Activated CD8-positive, alpha-beta memory T cell treated with anti-CD3 and anti-CD28 coated beads, Interleukin-2, amount 10 ng/mL, durations not matched to agents 7 days and 5 days (primary cell): ENCODE results near the gene MEGF10. TPM values are rescaled to one million over a fixed set of nuclear protein-coding genes. Genes with fewer than 3 reads are reported as not detected.
"Not testable (repeated sequence)": the region's sequence is repeated elsewhere in the genome, so short reads cannot be mapped to it uniquely, and the experiment has no call there.

Source experiments
- ATAC-seq: fragments of 150-1000 bp; cut with Tn5 transposase; one replicate; pipeline ENCODE4 v1.10.0; 2021; ENCODE audit warnings: moderate library complexity
- CTCF ChIA-PET: fragments of 350-600 bp; sonication (Branson Sonifier 250); formaldehyde crosslinking; loops from one replicate; lab custom pipeline; 2021; ENCODE audit warnings: antibody characterized with exemption; lab: Charles Lee
- DNase-seq: peaks from one replicate; pipeline ENCODE4 v3.0.0-alpha.2; 2020
- H3K27ac Mint-ChIP-seq: one replicate; pipeline ENCODE4 v1.8.0; 2021; ENCODE audit warnings: mild to moderate bottlenecking, mixed read lengths
- H3K27me3 Mint-ChIP-seq: one replicate; pipeline ENCODE4 v1.8.0; 2021; ENCODE audit warnings: mixed read lengths
- H3K36me3 Mint-ChIP-seq: one replicate; pipeline ENCODE4 v1.8.0; 2021; ENCODE audit warnings: mild to moderate bottlenecking, mixed read lengths
- H3K4me1 Mint-ChIP-seq: one replicate; pipeline ENCODE4 v1.8.0; 2021; ENCODE audit warnings: mixed read lengths
- H3K4me3 Mint-ChIP-seq: one replicate; pipeline ENCODE4 v1.8.0; 2021; ENCODE audit warnings: mild to moderate bottlenecking, moderate library complexity, mixed read lengths
- H3K9me3 Mint-ChIP-seq: one replicate; pipeline ENCODE4 v1.8.0; 2022; ENCODE audit warnings: low read depth, mixed read lengths
- total RNA-seq, 2 experiments: library from RNA; stranded (reverse); gene quantifications; one replicate each; pipeline ENCODE4 v1.2.3, GENCODE V29; 2021

The MEGF10 gene
- total RNA-seq, 2 experiments from 2014 or later: not detected

- no peaks in the 10 kb centered on the region for H3K4me1 Mint-ChIP-seq
- ATAC-seq (no peak), DNase-seq (no peak)
- H3K27ac Mint-ChIP-seq: no peak overlapping the region
- CTCF ChIA-PET: no interaction called here
- H3K4me3 Mint-ChIP-seq: no peak overlapping the region
- peaks cover 73% of the 10 kb centered on the region for H3K27me3 Mint-ChIP-seq
- H3K36me3 Mint-ChIP-seq: no peaks in the 10 kb centered on the region
- H3K9me3 Mint-ChIP-seq: no peaks in the 10 kb centered on the region
These were observed 524 bp downstream of the MEGF10 start for GRCh38 chr5:127290946-127291693.

GRCh38 chr5:127292030-127292735 lies 1.6 kb downstream of the MEGF10 start:
- Mint-ChIP-seq H3K9me3 (no peaks in the 10 kb centered on the region), H3K36me3 (no peaks in the 10 kb centered on the region), H3K4me1 (no peaks in the 10 kb centered on the region), H3K27me3 (peaks cover 74% of the 10 kb centered on the region), H3K27ac (no peak overlapping the region), H3K4me3 (no peak overlapping the region)
- no peak for ATAC-seq
- CTCF ChIA-PET: interaction anchor here (0.8 kb wide), 1 partner anchor 17 kb away, joined by 3 read pairs; no protein-coding TSS in a partner anchor
- DNase-seq: no peak

- DNase-seq: no peak
- Mint-ChIP-seq H3K4me3 (no peak overlapping the region), H3K27ac (no peak overlapping the region), H3K9me3 (no peaks in the 10 kb centered on the region), H3K27me3 (peaks cover 71% of the 10 kb centered on the region), H3K36me3 (no peaks in the 10 kb centered on the region), H3K4me1 (no peaks in the 10 kb centered on the region)
- no peak for ATAC-seq
- CTCF ChIA-PET: no interaction called here
These were observed 2.8 kb downstream of the MEGF10 start for GRCh38 chr5:127293373-127293772.

GRCh38 chr5:127294829-127295228 lies 4.2 kb downstream of the MEGF10 start:
- H3K27ac Mint-ChIP-seq: no peak overlapping the region
- H3K4me3 Mint-ChIP-seq: no peak overlapping the region
- DNase-seq (no peak), ATAC-seq (no peak)
- no peaks in the 10 kb centered on the region for H3K4me1 Mint-ChIP-seq
- no peaks in the 10 kb centered on the region for H3K9me3 Mint-ChIP-seq
- CTCF ChIA-PET: interaction anchor here (1.6 kb wide), 1 partner anchor 20 kb away, joined by 3 read pairs; no protein-coding TSS in a partner anchor
- peaks cover 64% of the 10 kb centered on the region for H3K27me3 Mint-ChIP-seq
- H3K36me3 Mint-ChIP-seq: no peaks in the 10 kb centered on the region

GRCh38 chr5:127295454-127295853 lies 4.9 kb downstream of the MEGF10 start:
- ATAC-seq (no peak), DNase-seq (no peak)
- Mint-ChIP-seq H3K9me3 (no peaks in the 10 kb centered on the region), H3K27ac (no peak overlapping the region), H3K27me3 (peaks cover 62% of the 10 kb centered on the region), H3K4me1 (no peaks in the 10 kb centered on the region), H3K36me3 (no peaks in the 10 kb centered on the region), H3K4me3 (no peak overlapping the region)
- CTCF ChIA-PET: interaction anchor here (1.6 kb wide), 1 partner anchor 19 kb away, joined by 3 read pairs; no protein-coding TSS in a partner anchor

- CTCF ChIA-PET: no interaction called here
- Mint-ChIP-seq H3K27me3 (peaks cover 61% of the 10 kb centered on the region), H3K36me3 (no peaks in the 10 kb centered on the region), H3K4me3 (no peak overlapping the region), H3K27ac (no peak overlapping the region), H3K4me1 (no peaks in the 10 kb centered on the region), H3K9me3 (no peaks in the 10 kb centered on the region)
- ATAC-seq: no peak
- DNase-seq: no peak
These were observed 5.7 kb downstream of the MEGF10 start for GRCh38 chr5:127296321-127296720.

GRCh38 chr5:127296894-127297293 lies 6.3 kb downstream of the MEGF10 start:
- peaks cover 56% of the 10 kb centered on the region for H3K27me3 Mint-ChIP-seq
- H3K4me3 Mint-ChIP-seq, ATAC-seq, H3K9me3 Mint-ChIP-seq, DNase-seq, CTCF ChIA-PET, H3K4me1 Mint-ChIP-seq, H3K27ac Mint-ChIP-seq, H3K36me3 Mint-ChIP-seq: not testable (repeated sequence)

- ATAC-seq: no peak
- H3K36me3 Mint-ChIP-seq: no peaks in the 10 kb centered on the region
- peaks cover 54% of the 10 kb centered on the region for H3K27me3 Mint-ChIP-seq
- no peaks in the 10 kb centered on the region for H3K4me1 Mint-ChIP-seq
- no peak overlapping the region for H3K4me3 Mint-ChIP-seq
- H3K9me3 Mint-ChIP-seq: no peaks in the 10 kb centered on the region
- CTCF ChIA-PET: no interaction called here
- DNase-seq: no peak
- H3K27ac Mint-ChIP-seq: no peak overlapping the region
These were observed 6.9 kb downstream of the MEGF10 start for GRCh38 chr5:127297348-127298035.

GRCh38 chr5:127298036-127298429 lies 7.4 kb downstream of the MEGF10 start:
- Mint-ChIP-seq H3K27me3 (peaks cover 56% of the 10 kb centered on the region), H3K36me3 (no peaks in the 10 kb centered on the region), H3K4me3 (no peak overlapping the region), H3K4me1 (no peaks in the 10 kb centered on the region), H3K9me3 (no peaks in the 10 kb centered on the region), H3K27ac (no peak overlapping the region)
- CTCF ChIA-PET: no interaction called here
- DNase-seq (no peak), ATAC-seq (no peak)

GRCh38 chr5:127298656-127299055 lies 8.1 kb downstream of the MEGF10 start:
- Mint-ChIP-seq H3K36me3 (no peaks in the 10 kb centered on the region), H3K4me1 (no peaks in the 10 kb centered on the region), H3K27me3 (peaks cover 50% of the 10 kb centered on the region), H3K9me3 (no peaks in the 10 kb centered on the region), H3K27ac (no peak overlapping the region), H3K4me3 (no peak overlapping the region)
- ATAC-seq: no peak
- DNase-seq: no peak
- CTCF ChIA-PET: no interaction called here

GRCh38 chr5:127299678-127300077 lies 9.1 kb downstream of the MEGF10 start:
- CTCF ChIA-PET: no interaction called here
- DNase-seq: no peak

GRCh38 chr5:127302509-127302908 lies 11.9 kb downstream of the MEGF10 start:
- CTCF ChIA-PET: interaction anchor here (0.7 kb wide), 1 partner anchor 685 kb away, joined by 4 read pairs; no protein-coding TSS in a partner anchor
- Mint-ChIP-seq H3K4me3 (no peak overlapping the region), H3K9me3 (no peaks in the 10 kb centered on the region), H3K27me3 (peaks cover 31% of the 10 kb centered on the region), H3K4me1 (no peaks in the 10 kb centered on the region), H3K36me3 (no peaks in the 10 kb centered on the region), H3K27ac (no peak overlapping the region)
- ATAC-seq (no peak), DNase-seq (no peak)

More at GRCh38 chr5:127299678-127300077, 9.1 kb downstream of the MEGF10 start:
- Mint-ChIP-seq H3K27ac (no peak overlapping the region), H3K27me3 (peaks cover 43% of the 10 kb centered on the region), H3K4me1 (no peaks in the 10 kb centered on the region), H3K36me3 (no peaks in the 10 kb centered on the region), H3K9me3 (no peaks in the 10 kb centered on the region), H3K4me3 (no peak overlapping the region)
- ATAC-seq: no peak

- peaks cover 29% of the 10 kb centered on the region for H3K27me3 Mint-ChIP-seq
- ATAC-seq: no peak
- CTCF ChIA-PET: interaction anchor here (2.0 kb wide), 1 partner anchor 11 kb away, joined by 8 read pairs; no protein-coding TSS in a partner anchor
- no peak overlapping the region for H3K27ac Mint-ChIP-seq
- no peaks in the 10 kb centered on the region for H3K9me3 Mint-ChIP-seq
- no peaks in the 10 kb centered on the region for H3K4me1 Mint-ChIP-seq
- no peak overlapping the region for H3K4me3 Mint-ChIP-seq
- no peaks in the 10 kb centered on the region for H3K36me3 Mint-ChIP-seq
- DNase-seq: no peak
These were observed 12.8 kb downstream of the MEGF10 start for GRCh38 chr5:127303404-127303803.
